HEK293 (cell line): ENCODE results near the gene GLYATL3.

Experiments
- BCL11A ChIP-seq: fragments of 450-650 bp; formaldehyde crosslinking; IDR thresholded peaks from 2 replicates; pipeline ENCODE4 v1.5.1; 2016; ENCODE audit warnings: low read depth, missing biosample characterization, missing genetic modification characterization
- EGR2 ChIP-seq: fragments of 450-650 bp; formaldehyde crosslinking; IDR thresholded peaks from 2 replicates; pipeline ENCODE4 v1.5.1; 2016; ENCODE audit warnings: low read depth, missing biosample characterization, missing genetic modification characterization
- HOXC10 ChIP-seq: sonication (generic); formaldehyde crosslinking; IDR thresholded peaks from 2 replicates; pipeline ENCODE4 v1.8.1; 2023; ENCODE audit warnings: mild to moderate bottlenecking, missing genetic modification reagents
- HOXD13 ChIP-seq: sonication (generic); formaldehyde crosslinking; IDR thresholded peaks from 2 replicates; pipeline ENCODE4 v1.8.0; 2022; ENCODE audit warnings: missing genetic modification reagents, borderline replicate concordance
- IKZF3 ChIP-seq: fragments of 450-650 bp; IDR thresholded peaks from 2 replicates; pipeline ENCODE4 v1.5.0; 2018; ENCODE audit warnings: missing biosample characterization, mild to moderate bottlenecking, missing genetic modification characterization, moderate library complexity
- KLF1 ChIP-seq: fragments of 450-650 bp; formaldehyde crosslinking; IDR thresholded peaks from 2 replicates; pipeline ENCODE4 v1.5.1; 2016; ENCODE audit warnings: missing biosample characterization, missing genetic modification characterization
- PRDM1 ChIP-seq: fragments of 450-650 bp; formaldehyde crosslinking; IDR thresholded peaks from 2 replicates; pipeline ENCODE4; 2016; ENCODE audit warnings: missing biosample characterization, missing genetic modification characterization
- ZBTB10 ChIP-seq: fragments of 450-650 bp; formaldehyde crosslinking; IDR thresholded peaks from 2 replicates; pipeline ENCODE4 v1.5.1; 2016; ENCODE audit warnings: missing biosample characterization, missing genetic modification characterization
- ZBTB20 ChIP-seq: fragments of 450-650 bp; formaldehyde crosslinking; IDR thresholded peaks from 2 replicates; pipeline ENCODE4 v1.5.1; 2016; ENCODE audit warnings: missing biosample characterization, missing genetic modification characterization
- ZBTB21 ChIP-seq: fragments of 450-650 bp; formaldehyde crosslinking; IDR thresholded peaks from 2 replicates; pipeline ENCODE4 v1.5.1; 2017; ENCODE audit warnings: missing biosample characterization, missing genetic modification characterization
- ZBTB26 ChIP-seq: fragments of 450-650 bp; formaldehyde crosslinking; optimal IDR thresholded peaks from 2 replicates; pipeline ENCODE3; 2016; ENCODE audit warnings: missing biosample characterization, mild to moderate bottlenecking, missing genetic modification characterization
- ZBTB48 ChIP-seq: fragments of 450-650 bp; formaldehyde crosslinking; IDR thresholded peaks from 2 replicates; pipeline ENCODE4 v1.5.1; 2016; ENCODE audit warnings: missing biosample characterization, missing genetic modification characterization
- ZFP3 ChIP-seq: fragments of 450-650 bp; formaldehyde crosslinking; IDR thresholded peaks from 2 replicates; pipeline ENCODE4 v1.5.1; 2016; ENCODE audit warnings: low read depth, missing biosample characterization, missing genetic modification characterization
- ZFP37 ChIP-seq: fragments of 450-650 bp; formaldehyde crosslinking; IDR thresholded peaks from 2 replicates; pipeline ENCODE4 v1.5.1; 2016; ENCODE audit warnings: missing biosample characterization, missing genetic modification characterization
- ZIC2 ChIP-seq: fragments of 450-650 bp; formaldehyde crosslinking; IDR thresholded peaks from 2 replicates; pipeline ENCODE4 v1.5.1; 2016; ENCODE audit warnings: missing biosample characterization, missing genetic modification characterization
- ZNF10 ChIP-seq: fragments of 450-650 bp; formaldehyde crosslinking; IDR thresholded peaks from 2 replicates; pipeline ENCODE4 v1.5.1; 2017; ENCODE audit warnings: missing biosample characterization, missing genetic modification characterization
- ZNF112 ChIP-seq: fragments of 450-650 bp; formaldehyde crosslinking; IDR thresholded peaks from 2 replicates; pipeline ENCODE4 v1.5.0; 2017; ENCODE audit warnings: missing biosample characterization, missing genetic modification characterization
- ZNF148 ChIP-seq: fragments of 450-650 bp; formaldehyde crosslinking; IDR thresholded peaks from 2 replicates; pipeline ENCODE4 v1.5.0; 2017; ENCODE audit warnings: missing biosample characterization, missing genetic modification characterization, borderline replicate concordance
- ZNF169 ChIP-seq: fragments of 450-650 bp; formaldehyde crosslinking; IDR thresholded peaks from 2 replicates; pipeline ENCODE4 v1.5.1; 2016; ENCODE audit warnings: missing biosample characterization, missing genetic modification characterization
- ZNF184 ChIP-seq: fragments of 450-650 bp; IDR thresholded peaks from 2 replicates; pipeline ENCODE4 v1.5.1; 2018; ENCODE audit warnings: missing biosample characterization, mild to moderate bottlenecking, missing genetic modification characterization
- ZNF433 ChIP-seq: fragments of 450-650 bp; formaldehyde crosslinking; IDR thresholded peaks from 2 replicates; pipeline ENCODE4 v1.5.1; 2016; ENCODE audit warnings: missing biosample characterization, missing genetic modification characterization, low read depth
- ZNF449 ChIP-seq: fragments of 450-650 bp; formaldehyde crosslinking; IDR thresholded peaks from 2 replicates; pipeline ENCODE4 v1.5.1; 2017; ENCODE audit warnings: missing biosample characterization, mild to moderate bottlenecking, missing genetic modification characterization, moderate library complexity
- ZNF501 ChIP-seq: fragments of 450-650 bp; formaldehyde crosslinking; IDR thresholded peaks from 2 replicates; pipeline ENCODE4 v1.5.1; 2016; ENCODE audit warnings: missing biosample characterization, missing genetic modification characterization
- ZNF561 ChIP-seq: fragments of 450-650 bp; IDR thresholded peaks from 2 replicates; pipeline ENCODE4 v1.5.1; 2018; ENCODE audit warnings: missing biosample characterization, missing genetic modification characterization, borderline replicate concordance
- ZNF580 ChIP-seq: fragments of 450-650 bp; formaldehyde crosslinking; IDR thresholded peaks from 2 replicates; pipeline ENCODE4 v1.5.1; 2016; ENCODE audit warnings: missing biosample characterization, missing genetic modification characterization
- ZNF585B ChIP-seq: fragments of 450-650 bp; formaldehyde crosslinking; IDR thresholded peaks from 2 replicates; pipeline ENCODE4 v1.5.1; 2016; ENCODE audit warnings: missing biosample characterization, missing genetic modification characterization
- ZNF621 ChIP-seq: fragments of 450-650 bp; formaldehyde crosslinking; IDR thresholded peaks from 2 replicates; pipeline ENCODE4 v1.5.1; 2017; ENCODE audit warnings: missing biosample characterization, missing genetic modification characterization
- ZNF626 ChIP-seq: fragments of 450-650 bp; sonication (Bioruptor Pico); formaldehyde crosslinking; IDR thresholded peaks from 2 replicates; pipeline ENCODE4 v1.5.1; 2018; ENCODE audit warnings: missing biosample characterization, missing genetic modification characterization, inconsistent platforms
- ZNF660 ChIP-seq: fragments of 450-650 bp; IDR thresholded peaks from 2 replicates; pipeline ENCODE4 v1.5.1; 2018; ENCODE audit warnings: missing biosample characterization, mild to moderate bottlenecking, missing genetic modification characterization
- ZNF692 ChIP-seq: fragments of 450-650 bp; formaldehyde crosslinking; IDR thresholded peaks from 2 replicates; pipeline ENCODE4 v1.5.1; 2016; ENCODE audit warnings: missing biosample characterization, missing genetic modification characterization
- ZXDB ChIP-seq: fragments of 450-650 bp; formaldehyde crosslinking; IDR thresholded peaks from 2 replicates; pipeline ENCODE4 v1.5.1; 2016; ENCODE audit warnings: missing biosample characterization, missing genetic modification characterization

GLYATL3 gene

GRCh38 chr6:49551078-49551865 is 51.5 kb downstream of the GLYATL3 start (continued):
- TF ChIP-seq ZNF449 (tag by site-specific recombination) (no peak; the same call in 1 of the 2 replicates), ZNF433 (tag by site-specific recombination) (no peak), ZNF660 (tag by site-specific recombination) (0 out of 2 replicates have a peak, but pooled peaks have one; percentile 23), ZBTB21 (tag by site-specific recombination) (no peak), HOXD13 (CRISPR knock-in tag) (0 out of 2 replicates have a peak, but pooled peaks have one; percentile 2), ZBTB26 (tag by site-specific recombination) (peak; percentile 76), HOXC10 (CRISPR knock-in tag) (no peak), ZBTB10 (tag by site-specific recombination) (0 out of 2 replicates have a peak, but pooled peaks have one; percentile 18), KLF1 (tag by site-specific recombination) (no peak), ZNF580 (tag by site-specific recombination) (no peak), ZNF692 (tag by site-specific recombination) (0 out of 2 replicates have a peak, but pooled peaks have one; percentile 8), ZBTB48 (tag by site-specific recombination) (peak; percentile 33; the same call in 1 of the 2 replicates), ZBTB20 (tag by site-specific recombination) (peak; percentile 97), ZNF561 (tag by site-specific recombination) (no peak; the same call in 1 of the 2 replicates), ZNF148 (tag by site-specific recombination) (no peak), ZNF585B (tag by site-specific recombination) (no peak), ZNF621 (tag by site-specific recombination) (no peak), ZNF184 (no peak), ZFP3 (no peak), PRDM1 (tag by site-specific recombination) (peak; percentile 71; the same call in 1 of the 2 replicates), ZXDB (tag by site-specific recombination) (peak; percentile 36), ZNF626 (no peak), ZIC2 (tag by site-specific recombination) (peak; percentile 85), IKZF3 (tag by site-specific recombination) (peak; percentile 60; the same call in 1 of the 2 replicates), BCL11A (tag by site-specific recombination) (no peak), ZFP37 (tag by site-specific recombination) (0 out of 2 replicates have a peak, but pooled peaks have one; percentile 12), ZNF501 (tag by site-specific recombination) (no peak), ZNF10 (tag by site-specific recombination) (no peak), ZNF112 (tag by site-specific recombination) (no peak), ZNF169 (tag by site-specific recombination) (no peak), EGR2 (tag by site-specific recombination) (no peak)
